ENCODE measurements around the gene RAB31.

GRCh38 chr18:9694952-9695495 lies 13.1 kb upstream of the RAB31 start:
- TF ChIP-seq CTCF (IDR thresholded peaks at IDR 0.05) (no peak), POLR2A (IDR thresholded peaks at IDR 0.05) (no peak)
